Transverse colon (tissue), 4 donors: Measurements from ENCODE around the gene TTC22.
A peak's percentile ranks its signal among the peaks of the same experiment; 100 is the strongest.

ENCODE experiments used
- POLR2A ChIP-seq: fragments of 450-650 bp; IDR thresholded peaks from one replicate; pipeline ENCODE4 v1.6.1; 2016; ENCODE audit warnings: antibody characterized with exemption, mild to moderate bottlenecking, moderate library complexity
- POLR2AphosphoS5 ChIP-seq, 3 donors: sonication (generic); formaldehyde crosslinking; IDR thresholded peaks; one replicate each; pipeline ENCODE4 v1.6.1; 2016; ENCODE audit warnings: antibody characterized with exemption in 3 of 3
- TF ChIP-seq, protein P1 (sequence below), 5 experiments: fragments of 200-600 bp in 3 of 5; fragments of 450-650 bp in 2 of 5; sonication (generic) in 3 of 5; IDR thresholded peaks; 1 replicate in 2 of 5; 2 replicates in 3 of 5; pipeline ENCODE4 v1.5.1; 2016 to 2017; ENCODE audit warnings: antibody characterized with exemption in 5 of 5, inconsistent platforms in 3 of 5, mild to moderate bottlenecking in 2 of 5, moderate library complexity in 1 of 5

DNA sequence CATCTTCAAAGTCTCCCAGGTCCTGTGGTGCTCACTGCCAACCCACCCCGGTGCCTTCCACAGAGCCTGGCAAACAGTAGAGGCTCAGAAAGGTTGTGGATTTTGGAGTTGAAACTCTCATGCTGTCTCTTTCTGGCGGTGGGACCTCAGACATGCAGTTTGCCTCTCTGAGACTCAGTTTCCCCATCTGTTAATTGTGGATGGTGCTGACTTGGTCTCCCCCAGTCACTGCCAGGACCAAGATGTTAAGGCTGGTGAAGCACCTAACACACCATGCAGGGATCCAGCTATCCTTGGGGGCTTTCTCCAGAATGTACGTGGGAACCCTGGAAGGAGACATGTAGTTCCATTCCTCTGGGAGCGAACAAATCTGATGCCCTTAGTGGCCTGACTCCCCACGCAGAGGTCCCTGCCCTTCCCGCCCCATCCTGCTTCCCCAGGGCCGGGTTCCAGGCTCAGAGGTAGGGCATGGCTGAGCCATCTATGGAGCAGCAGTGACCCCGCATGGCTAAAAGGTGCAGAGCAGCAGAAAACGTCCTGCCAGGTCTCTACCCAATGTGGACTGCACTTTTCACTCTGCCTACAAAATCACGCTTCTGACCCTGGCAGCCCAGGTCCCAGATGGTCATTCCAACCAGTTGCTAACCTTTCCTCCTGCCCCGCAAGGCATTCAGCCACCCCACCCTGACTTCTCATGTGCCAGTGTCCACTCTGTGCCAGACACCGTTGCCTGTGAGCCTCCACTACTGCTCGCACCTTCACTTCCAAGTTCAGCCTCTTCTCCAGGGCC lies 9.2 kb upstream of the TTC22 start:
- TF ChIP-seq, protein P1, sequence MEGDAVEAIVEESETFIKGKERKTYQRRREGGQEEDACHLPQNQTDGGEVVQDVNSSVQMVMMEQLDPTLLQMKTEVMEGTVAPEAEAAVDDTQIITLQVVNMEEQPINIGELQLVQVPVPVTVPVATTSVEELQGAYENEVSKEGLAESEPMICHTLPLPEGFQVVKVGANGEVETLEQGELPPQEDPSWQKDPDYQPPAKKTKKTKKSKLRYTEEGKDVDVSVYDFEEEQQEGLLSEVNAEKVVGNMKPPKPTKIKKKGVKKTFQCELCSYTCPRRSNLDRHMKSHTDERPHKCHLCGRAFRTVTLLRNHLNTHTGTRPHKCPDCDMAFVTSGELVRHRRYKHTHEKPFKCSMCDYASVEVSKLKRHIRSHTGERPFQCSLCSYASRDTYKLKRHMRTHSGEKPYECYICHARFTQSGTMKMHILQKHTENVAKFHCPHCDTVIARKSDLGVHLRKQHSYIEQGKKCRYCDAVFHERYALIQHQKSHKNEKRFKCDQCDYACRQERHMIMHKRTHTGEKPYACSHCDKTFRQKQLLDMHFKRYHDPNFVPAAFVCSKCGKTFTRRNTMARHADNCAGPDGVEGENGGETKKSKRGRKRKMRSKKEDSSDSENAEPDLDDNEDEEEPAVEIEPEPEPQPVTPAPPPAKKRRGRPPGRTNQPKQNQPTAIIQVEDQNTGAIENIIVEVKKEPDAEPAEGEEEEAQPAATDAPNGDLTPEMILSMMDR (IDR thresholded peaks at IDR 0.05): peak; percentile 74 to 88 (median 80)
- TF ChIP-seq POLR2AphosphoS5 (IDR thresholded peaks at IDR 0.05) (no peak), POLR2A (no peak)
